Upper lobe of left lung (tissue), 6 donors: Measurements from ENCODE around the gene NIPBL. TPM values are rescaled to one million over a fixed set of nuclear protein-coding genes. Genes with fewer than 3 reads are reported as not detected.

Source experiments
- ATAC-seq, 2 donors: fragments of 200-7000 bp; cut with Tn5 transposase; one replicate each; pipeline ENCODE4 v1.9.1; 2022; ENCODE audit warnings: mild to moderate bottlenecking in 2 of 2, moderate library complexity in 2 of 2; ENCODE audit not compliant: low FRiP score in 2 of 2
- DNase-seq, 2 donors: peaks; one replicate each; pipeline ENCODE4 v3.0.0-alpha.2; 2019 to 2020
- H3K27ac ChIP-seq, 4 donors: fragments of 200-600 bp; sonication (generic); one replicate each; pipeline ENCODE4 v1.5.1; 2016 to 2019
- H3K27me3 ChIP-seq, 4 donors: fragments of 200-600 bp; sonication (generic); one replicate each; pipeline ENCODE4 v1.5.1; 2017 to 2019
- H3K36me3 ChIP-seq, 4 donors: fragments of 200-600 bp; sonication (generic); one replicate each; pipeline ENCODE4 v1.5.1; 2016 to 2019
- H3K4me1 ChIP-seq, 4 donors: fragments of 200-600 bp; sonication (generic); one replicate each; pipeline ENCODE4 v1.5.1; 2018 to 2019
- H3K4me3 ChIP-seq, 4 donors: fragments of 200-600 bp; sonication (generic); one replicate each; pipeline ENCODE4 v1.5.1; 2017 to 2019; ENCODE audit warnings: mild to moderate bottlenecking in 2 of 4, moderate library complexity in 1 of 4
- H3K9me3 ChIP-seq, 4 donors: fragments of 200-600 bp; sonication (generic); one replicate each; pipeline ENCODE4 v1.5.1; 2018 to 2019
- EP300 ChIP-seq, 4 donors: sonication (generic); formaldehyde crosslinking; IDR thresholded peaks; one replicate each; pipeline ENCODE4 v1.5.1; 2017; ENCODE audit warnings: antibody characterized with exemption in 4 of 4, control low read depth in 2 of 4
- POLR2A ChIP-seq, 4 donors: fragments of 450-650 bp; IDR thresholded peaks; one replicate each; pipeline ENCODE4 v1.5.1; 2016 to 2017; ENCODE audit warnings: antibody characterized with exemption in 4 of 4, mild to moderate bottlenecking in 2 of 4
- POLR2AphosphoS5 ChIP-seq, 2 donors: sonication (generic); formaldehyde crosslinking; IDR thresholded peaks; one replicate each; pipeline ENCODE4 v1.5.1; 2017; ENCODE audit warnings: antibody characterized with exemption in 2 of 2
- WGBS, 2 donors: methylation state at CpG; one replicate each; pipeline ENCODE4 v1.1.5; 2017 to 2018; 5-methylcytosine and 5-hydroxymethylcytosine counted together
- total RNA-seq, 6 donors: library from RNA; depleted of rRNA in 4 of 6; stranded (reverse); fragments of >200 nt in 4 of 6; gene quantifications; one replicate each; pipeline versions ENCODE4 v1.1.0 to v1.2.1, GENCODE V29; 2016 to 2021
- TF ChIP-seq, protein P1 (sequence below), 6 experiments: fragments of 450-650 bp in 4 of 6; fragments of 200-600 bp in 2 of 6; sonication (generic) in 2 of 6; IDR thresholded peaks; one replicate each; pipeline ENCODE4 v1.5.1; 2016 to 2019; ENCODE audit warnings: antibody characterized with exemption in 6 of 6
- donor health status: DM: no; HTN: no; CAD: no; lungs with moderate emphysema.
- donor health status: DM: no; HTN: yes; CAD: no; lungs with severe emphysema.

The NIPBL gene
- total RNA-seq, 6 donors from 2014 or later: 39.2 to 75.2 (median 55.3) TPM

DNA sequence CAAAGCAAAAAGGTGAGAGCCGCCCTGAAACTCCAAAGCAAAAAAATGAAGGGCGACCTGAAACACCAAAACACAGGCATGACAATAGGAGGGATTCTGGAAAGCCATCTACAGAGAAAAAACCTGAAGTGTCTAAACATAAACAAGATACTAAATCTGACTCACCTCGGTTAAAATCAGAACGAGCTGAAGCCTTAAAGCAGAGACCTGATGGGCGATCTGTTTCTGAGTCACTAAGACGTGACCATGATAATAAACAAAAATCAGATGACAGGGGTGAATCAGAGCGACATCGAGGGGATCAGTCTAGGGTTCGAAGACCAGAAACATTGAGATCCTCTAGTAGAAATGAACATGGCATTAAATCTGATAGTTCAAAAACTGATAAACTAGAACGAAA, 108.8 kb downstream of the NIPBL start:
- no peaks in the 10 kb centered on the region for H3K9me3 ChIP-seq
- peaks cover 0 to 8% (median 4%) of the 10 kb centered on the region in 4 donors for H3K4me1 ChIP-seq
- no peaks in the 10 kb centered on the region for H3K27me3 ChIP-seq
- 95 to 96% methylated on average over 10 of the region's 10 CpGs for WGBS, 2 donors
- ATAC-seq (no peak), DNase-seq (no peak)
- H3K27ac ChIP-seq: no peak overlapping the region
- H3K4me3 ChIP-seq: no peak overlapping the region
- TF ChIP-seq EP300 (IDR thresholded peaks at IDR 0.05) (no peak), POLR2A (IDR thresholded peaks at IDR 0.05) (no peak), POLR2AphosphoS5 (IDR thresholded peaks at IDR 0.05) (no peak)
- TF ChIP-seq, protein P1, sequence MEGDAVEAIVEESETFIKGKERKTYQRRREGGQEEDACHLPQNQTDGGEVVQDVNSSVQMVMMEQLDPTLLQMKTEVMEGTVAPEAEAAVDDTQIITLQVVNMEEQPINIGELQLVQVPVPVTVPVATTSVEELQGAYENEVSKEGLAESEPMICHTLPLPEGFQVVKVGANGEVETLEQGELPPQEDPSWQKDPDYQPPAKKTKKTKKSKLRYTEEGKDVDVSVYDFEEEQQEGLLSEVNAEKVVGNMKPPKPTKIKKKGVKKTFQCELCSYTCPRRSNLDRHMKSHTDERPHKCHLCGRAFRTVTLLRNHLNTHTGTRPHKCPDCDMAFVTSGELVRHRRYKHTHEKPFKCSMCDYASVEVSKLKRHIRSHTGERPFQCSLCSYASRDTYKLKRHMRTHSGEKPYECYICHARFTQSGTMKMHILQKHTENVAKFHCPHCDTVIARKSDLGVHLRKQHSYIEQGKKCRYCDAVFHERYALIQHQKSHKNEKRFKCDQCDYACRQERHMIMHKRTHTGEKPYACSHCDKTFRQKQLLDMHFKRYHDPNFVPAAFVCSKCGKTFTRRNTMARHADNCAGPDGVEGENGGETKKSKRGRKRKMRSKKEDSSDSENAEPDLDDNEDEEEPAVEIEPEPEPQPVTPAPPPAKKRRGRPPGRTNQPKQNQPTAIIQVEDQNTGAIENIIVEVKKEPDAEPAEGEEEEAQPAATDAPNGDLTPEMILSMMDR (IDR thresholded peaks at IDR 0.05): no peak
- peaks cover 0 to 19% (median 2%) of the 10 kb centered on the region in 4 donors for H3K36me3 ChIP-seq

DNA sequence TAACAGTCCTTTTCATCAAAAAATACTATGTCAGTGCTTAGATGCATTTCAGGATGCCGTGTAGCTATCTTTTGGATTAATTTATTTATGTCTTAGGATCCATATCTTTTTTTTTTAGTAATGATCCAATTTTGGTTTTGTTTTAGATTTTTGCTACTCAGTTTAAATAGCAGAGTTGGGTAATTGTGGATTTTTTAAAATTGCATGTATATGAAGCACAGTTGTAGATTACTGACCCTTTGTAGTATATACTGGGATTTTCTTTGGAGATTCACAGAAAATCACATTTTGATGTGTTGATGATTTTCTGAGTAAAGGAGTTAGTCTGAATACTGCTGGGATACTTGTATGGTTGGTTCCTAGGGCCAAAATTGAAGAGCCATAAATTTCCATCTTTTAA, 111.8 kb downstream of the NIPBL start:
- peaks cover 0 to 8% (median 4%) of the 10 kb centered on the region in 4 donors for H3K4me1 ChIP-seq
- H3K27ac ChIP-seq: no peak overlapping the region
- TF ChIP-seq POLR2A (IDR thresholded peaks at IDR 0.05): no peak
- H3K27me3 ChIP-seq: no peaks in the 10 kb centered on the region
- no peak overlapping the region for H3K4me3 ChIP-seq
- no peak for DNase-seq
- no peak for ATAC-seq
- WGBS, 2 donors: 91 to 100% methylated on average over 1 of the region's 1 CpG
- peaks cover 0 to 19% (median 2%) of the 10 kb centered on the region in 4 donors for H3K36me3 ChIP-seq
- no peaks in the 10 kb centered on the region for H3K9me3 ChIP-seq

DNA sequence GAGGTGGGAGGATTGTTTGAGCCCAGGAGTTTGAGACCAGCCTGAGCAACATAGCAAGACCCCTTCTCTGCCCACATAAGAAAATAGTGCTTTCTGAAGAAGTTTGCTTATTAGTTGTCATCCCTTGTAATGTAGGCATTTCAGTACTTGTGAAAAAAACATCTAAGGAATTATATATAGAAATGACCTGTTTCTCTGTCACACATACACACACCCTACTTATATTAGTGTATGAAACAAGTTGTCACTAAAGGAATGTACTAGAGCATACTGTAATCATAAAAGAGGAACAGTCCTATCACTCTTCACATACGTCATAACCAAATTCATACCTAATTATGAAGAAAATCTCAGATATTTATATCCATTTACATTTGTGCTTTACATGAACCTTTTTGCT, 122.0 kb downstream of the NIPBL start:
- peaks cover 18 to 73% (median 23%) of the 10 kb centered on the region in 4 donors for H3K36me3 ChIP-seq
- WGBS, 2 donors: 91 to 93% methylated on average over 1 of the region's 1 CpG

DNA sequence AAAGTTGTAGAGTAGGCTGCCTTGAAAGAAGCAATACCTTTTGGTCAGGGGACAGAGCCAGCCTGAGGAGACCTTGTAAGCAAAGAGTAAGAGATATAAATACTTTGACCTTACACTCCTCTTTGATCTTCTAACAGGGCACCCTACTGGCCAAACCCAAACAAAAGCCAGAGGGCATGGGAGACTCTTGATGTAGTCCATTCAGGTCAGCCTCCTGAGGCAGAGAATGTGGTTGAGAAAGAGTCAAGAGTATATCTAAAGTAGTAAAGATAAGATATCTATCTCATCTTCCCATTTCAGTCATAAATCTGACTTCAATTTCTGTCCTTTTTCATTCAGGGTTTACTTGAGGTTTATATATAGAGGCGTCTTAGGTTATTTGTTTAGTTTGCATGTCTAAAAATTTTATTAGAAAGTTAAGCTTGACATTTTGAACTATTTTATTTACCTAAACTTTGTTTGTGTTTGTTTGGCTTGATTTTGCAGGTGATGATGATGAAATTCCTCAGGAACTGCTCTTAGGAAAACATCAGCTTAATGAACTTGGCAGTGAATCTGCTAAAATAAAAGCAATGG, 125.7 kb downstream of the NIPBL start:
- DNase-seq: no peak
- 76 to 95% methylated on average over 1 of the region's 1 CpG for WGBS, 2 donors

More for the DNA sequence above, 122.0 kb downstream of the NIPBL start:
- H3K4me3 ChIP-seq: no peak overlapping the region
- no peak for TF ChIP-seq POLR2AphosphoS5 (IDR thresholded peaks at IDR 0.05)
- TF ChIP-seq, protein P1 (IDR thresholded peaks at IDR 0.05): no peak
- TF ChIP-seq POLR2A (IDR thresholded peaks at IDR 0.05): no peak
- DNase-seq: no peak
- no peak for ATAC-seq
- no peak overlapping the region for H3K27ac ChIP-seq
- H3K9me3 ChIP-seq: no peaks in the 10 kb centered on the region
- no peaks in the 10 kb centered on the region for H3K4me1 ChIP-seq
- H3K27me3 ChIP-seq: no peaks in the 10 kb centered on the region

DNA sequence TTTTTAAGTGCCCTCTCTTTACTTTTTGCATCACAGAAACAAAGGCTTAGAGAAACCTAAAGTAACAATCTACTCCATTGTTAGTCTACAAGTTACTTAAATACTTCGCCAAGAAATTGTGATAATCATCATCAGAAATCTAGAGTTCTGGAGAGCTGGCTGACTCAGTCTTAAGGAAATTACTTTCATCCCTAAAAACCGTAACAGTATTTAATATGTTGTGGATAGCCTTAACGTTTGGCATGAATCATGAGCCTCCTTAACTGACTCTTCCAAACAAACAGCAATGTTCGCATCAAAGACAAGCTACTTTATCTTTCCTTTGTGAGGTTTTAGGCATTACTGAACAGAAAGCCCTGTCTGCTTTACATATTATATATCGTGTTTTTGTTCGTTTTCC, 128.7 kb downstream of the NIPBL start:
- no peak overlapping the region for H3K27ac ChIP-seq
- WGBS, 2 donors: 75 to 78% methylated on average over 6 of the region's 6 CpGs
- TF ChIP-seq, protein P1 (IDR thresholded peaks at IDR 0.05): no peak
- TF ChIP-seq POLR2AphosphoS5 (IDR thresholded peaks at IDR 0.05) (no peak), EP300 (IDR thresholded peaks at IDR 0.05) (no peak), POLR2A (IDR thresholded peaks at IDR 0.05) (no peak)
- no peak overlapping the region for H3K4me3 ChIP-seq
- H3K36me3 ChIP-seq: peaks cover 19 to 90% (median 27%) of the 10 kb centered on the region in 4 donors
- ATAC-seq (no peak), DNase-seq (no peak)
- H3K9me3 ChIP-seq: no peaks in the 10 kb centered on the region
- H3K4me1 ChIP-seq: no peaks in the 10 kb centered on the region
- no peaks in the 10 kb centered on the region for H3K27me3 ChIP-seq

More for the DNA sequence above, 125.7 kb downstream of the NIPBL start:
- peaks cover 12 to 84% (median 22%) of the 10 kb centered on the region in 4 donors for H3K36me3 ChIP-seq
- TF ChIP-seq POLR2AphosphoS5 (IDR thresholded peaks at IDR 0.05): no peak
- no peak for TF ChIP-seq POLR2A (IDR thresholded peaks at IDR 0.05)
- TF ChIP-seq EP300 (IDR thresholded peaks at IDR 0.05): no peak
- TF ChIP-seq, protein P1 (IDR thresholded peaks at IDR 0.05): no peak
- ATAC-seq: no peak
- no peaks in the 10 kb centered on the region for H3K4me1 ChIP-seq
- H3K9me3 ChIP-seq: no peaks in the 10 kb centered on the region
- H3K27me3 ChIP-seq: no peaks in the 10 kb centered on the region
- H3K27ac ChIP-seq: no peak overlapping the region
- H3K4me3 ChIP-seq: no peak overlapping the region
